Measurements from ENCODE around the gene MAZ. TPM values are rescaled to one million over a fixed set of nuclear protein-coding genes. Genes with fewer than 3 reads are reported as not detected.

Gene MAZ
- total and polyA plus RNA-seq, 2 donors (not counting 3 experiments of a cell fraction or from before 2014, with no cell fraction given) = 165 to 311 TPM

DNA sequence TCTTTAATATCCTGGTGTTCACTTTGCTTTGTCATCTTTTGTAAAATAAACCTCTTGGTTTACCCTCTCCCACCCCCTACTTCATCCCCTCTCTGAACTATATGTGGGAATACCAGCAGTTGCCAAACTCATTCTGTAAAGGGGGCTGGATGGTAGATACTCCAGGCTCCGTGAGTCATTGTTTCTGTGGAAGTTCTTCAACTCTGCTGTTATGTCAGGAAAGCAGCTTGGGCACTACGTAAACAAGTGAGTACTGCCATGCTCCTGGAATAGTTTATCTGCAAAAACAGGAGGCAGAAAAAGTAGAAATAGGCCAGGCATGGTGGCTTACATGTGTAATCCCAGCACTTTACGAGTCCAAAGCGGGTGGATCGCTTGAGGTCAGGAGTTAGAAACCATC, 31.5 kb downstream of the MAZ start:
- no peaks in the 10 kb centered on the region for H3K9me3 ChIP-seq (replicated peaks; ENCODE audit: control insufficient read depth, insufficient read depth, low read length)
- no TSS peak for BruUV-seq (replicated peaks)
- H4K20me1 ChIP-seq (replicated peaks; ENCODE audit: control insufficient read depth, extremely low read depth, insufficient read depth, low read length) = no peaks in the 10 kb centered on the region
- H3K4me3 ChIP-seq (replicated peaks in 1 of 3; ENCODE audit: insufficient read depth in 1 of 3, low read depth in 1 of 3, low read length in 3 of 3) = no peak overlapping the region
- TF ChIP-seq JUN (IDR thresholded peaks at IDR 0.05; ENCODE audit: borderline replicate concordance, insufficient read depth, insufficient read length, low read depth) = no peak
- no peak for TF ChIP-seq MYC (IDR thresholded peaks at IDR 0.05; ENCODE audit: low read depth, low read length)
- TF ChIP-seq, protein P1, sequence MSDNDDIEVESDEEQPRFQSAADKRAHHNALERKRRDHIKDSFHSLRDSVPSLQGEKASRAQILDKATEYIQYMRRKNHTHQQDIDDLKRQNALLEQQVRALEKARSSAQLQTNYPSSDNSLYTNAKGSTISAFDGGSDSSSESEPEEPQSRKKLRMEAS (IDR thresholded peaks at IDR 0.05; ENCODE audit: insufficient read depth, insufficient read length) = no peak
- no peak for TF ChIP-seq POLR2AphosphoS5 (IDR thresholded peaks at IDR 0.05; ENCODE audit: insufficient read depth, low read depth, low read length)
- no peak for TF ChIP-seq POLR2A (IDR thresholded peaks at IDR 0.05; ENCODE audit: low read depth, low read length)
- no peak for TF ChIP-seq EZH2 (IDR thresholded peaks at IDR 0.05; ENCODE audit: borderline replicate concordance, low read depth, low read length, severe bottlenecking)
- TF ChIP-seq, protein P2, sequence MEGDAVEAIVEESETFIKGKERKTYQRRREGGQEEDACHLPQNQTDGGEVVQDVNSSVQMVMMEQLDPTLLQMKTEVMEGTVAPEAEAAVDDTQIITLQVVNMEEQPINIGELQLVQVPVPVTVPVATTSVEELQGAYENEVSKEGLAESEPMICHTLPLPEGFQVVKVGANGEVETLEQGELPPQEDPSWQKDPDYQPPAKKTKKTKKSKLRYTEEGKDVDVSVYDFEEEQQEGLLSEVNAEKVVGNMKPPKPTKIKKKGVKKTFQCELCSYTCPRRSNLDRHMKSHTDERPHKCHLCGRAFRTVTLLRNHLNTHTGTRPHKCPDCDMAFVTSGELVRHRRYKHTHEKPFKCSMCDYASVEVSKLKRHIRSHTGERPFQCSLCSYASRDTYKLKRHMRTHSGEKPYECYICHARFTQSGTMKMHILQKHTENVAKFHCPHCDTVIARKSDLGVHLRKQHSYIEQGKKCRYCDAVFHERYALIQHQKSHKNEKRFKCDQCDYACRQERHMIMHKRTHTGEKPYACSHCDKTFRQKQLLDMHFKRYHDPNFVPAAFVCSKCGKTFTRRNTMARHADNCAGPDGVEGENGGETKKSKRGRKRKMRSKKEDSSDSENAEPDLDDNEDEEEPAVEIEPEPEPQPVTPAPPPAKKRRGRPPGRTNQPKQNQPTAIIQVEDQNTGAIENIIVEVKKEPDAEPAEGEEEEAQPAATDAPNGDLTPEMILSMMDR (IDR thresholded peaks at IDR 0.05; ENCODE audit: extremely low read depth in 1 of 2, insufficient read depth in 1 of 2, low read depth in 1 of 2, low read length in 2 of 2) = no peak
- no peak for TF ChIP-seq GATA2 (IDR thresholded peaks at IDR 0.05; ENCODE audit: insufficient read depth, insufficient read length, low read depth, low read length)
- TF ChIP-seq FOS (IDR thresholded peaks at IDR 0.05; ENCODE audit: borderline replicate concordance, insufficient read depth, low read length) = no peak
- no peak overlapping the region for H3K9ac ChIP-seq (replicated peaks; ENCODE audit: extremely low read depth, insufficient read depth, low read length)
- dilution Hi-C loops (cut with MboI; ENCODE audit: extremely low pct_ligation_motif_present, low sequenced_read_pairs) = no loop called here
- no peaks in the 10 kb centered on the region for H3K9me1 ChIP-seq (replicated peaks; ENCODE audit: control insufficient read depth, extremely low read depth, insufficient read depth, low read length)
- DNase-seq (ENCODE audit: low read depth, low spot score) (peak; percentile 88), FAIRE-seq (peak; percentile 42)
- ChIA-PET CTCF (interaction anchor here (1.8 to 4.5 kb wide), 2 partner anchors 11 to 53 kb away, joined by 5 to 46 read pairs; no protein-coding TSS in a partner anchor), POLR2A (no interaction called here)
- intact Hi-C loops (cut with micrococcal nuclease) = no loop called here
- H3K27ac ChIP-seq (ENCODE audit: insufficient read depth, low read depth, low read length) = no peak overlapping the region
- H3K79me2 ChIP-seq (ENCODE audit: control insufficient read depth, insufficient read depth, low read length) = no peaks in the 10 kb centered on the region
- no peaks in the 10 kb centered on the region for H3K4me1 ChIP-seq (ENCODE audit: control insufficient read depth, extremely low read depth, insufficient read depth, low read length)
- H3K36me3 ChIP-seq (ENCODE audit: control insufficient read depth in 2 of 2, extremely low read depth in 1 of 2, insufficient read depth in 2 of 2, low read length in 2 of 2) = peaks cover 0 to 21% of the 10 kb centered on the region in 2 experiments
- no peak overlapping the region for H3K4me2 ChIP-seq (ENCODE audit: insufficient read depth, low read length)
- H3K27me3 ChIP-seq (ENCODE audit: control insufficient read depth in 2 of 2, insufficient read depth in 2 of 2, low read length in 2 of 2) = no peaks in the 10 kb centered on the region
- H2AFZ ChIP-seq (ENCODE audit: low read depth, low read length) = no peak overlapping the region

Data from endothelial cell of umbilical vein (primary cell).